GM12892 (cell line): ENCODE results near the gene MYO1E.
A peak's percentile ranks its signal among the peaks of the same experiment; 100 is the strongest.
"Not testable (repeated sequence)": the region's sequence is repeated elsewhere in the genome, so short reads cannot be mapped to it uniquely, and the experiment has no call there.

Experiments
- DNase-seq: peaks from one replicate; pipeline ENCODE4 v3.0.0; 2011; ENCODE audit not compliant: insufficient read length
- FAIRE-seq: peaks from 2 replicates; lab custom pipeline; 2011; peaks lifted over from hg19 to GRCh38; lab: Jason Lieb, UNC
- POLR2A ChIP-seq: IDR thresholded peaks from 2 replicates; pipeline ENCODE4 v1.6.1; 2011; ENCODE audit warnings: low read depth, low read length, control low read depth
- POLR2AphosphoS5 ChIP-seq: IDR thresholded peaks from 2 replicates; pipeline ENCODE4 v1.6.1; 2011; ENCODE audit warnings: low read depth, low read length, control low read depth
- TAF1 ChIP-seq: IDR thresholded peaks from 2 replicates; pipeline ENCODE4 v1.6.1; 2011; ENCODE audit warnings: low read depth, mild to moderate bottlenecking, control low read depth, low read length, borderline replicate concordance

MYO1E gene

DNA sequence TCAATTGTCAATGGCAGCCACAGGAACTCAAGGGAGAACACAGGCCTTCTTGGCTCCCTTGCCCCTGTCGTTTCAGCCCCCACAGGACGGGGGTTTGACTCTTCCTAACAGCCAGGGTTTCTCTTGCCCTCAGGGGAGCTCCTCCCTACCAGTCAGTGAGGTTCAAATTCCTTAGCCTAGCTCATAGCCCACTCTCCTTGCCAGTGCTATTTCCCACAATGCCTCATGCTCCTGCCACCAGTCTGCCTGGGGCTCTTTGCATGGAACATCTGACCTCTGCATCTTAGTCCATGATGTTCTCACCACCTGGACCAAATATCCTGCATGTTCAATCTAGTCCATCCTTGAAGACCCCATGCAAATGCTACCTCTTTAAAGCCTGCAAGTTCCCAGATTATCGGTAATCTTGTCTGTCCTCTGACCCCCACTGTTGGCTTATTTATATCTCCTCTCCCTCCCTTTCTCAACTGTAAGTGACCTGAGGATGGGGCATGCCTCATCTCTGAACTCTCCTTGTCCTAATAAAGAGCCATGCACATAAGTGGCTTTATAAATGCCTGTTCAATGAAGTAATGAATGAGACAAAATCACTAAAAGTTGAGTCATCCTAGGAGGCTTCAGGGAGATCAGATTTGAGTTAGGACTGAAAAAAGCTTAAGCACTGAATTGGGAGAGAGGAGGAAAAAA, 78.0 kb downstream of the MYO1E start:
- FAIRE-seq: no peak
- TF ChIP-seq POLR2AphosphoS5: 0 out of 2 replicates have a peak, but pooled peaks have one; percentile 17
- no peak for TF ChIP-seq TAF1
- no peak for DNase-seq

DNA sequence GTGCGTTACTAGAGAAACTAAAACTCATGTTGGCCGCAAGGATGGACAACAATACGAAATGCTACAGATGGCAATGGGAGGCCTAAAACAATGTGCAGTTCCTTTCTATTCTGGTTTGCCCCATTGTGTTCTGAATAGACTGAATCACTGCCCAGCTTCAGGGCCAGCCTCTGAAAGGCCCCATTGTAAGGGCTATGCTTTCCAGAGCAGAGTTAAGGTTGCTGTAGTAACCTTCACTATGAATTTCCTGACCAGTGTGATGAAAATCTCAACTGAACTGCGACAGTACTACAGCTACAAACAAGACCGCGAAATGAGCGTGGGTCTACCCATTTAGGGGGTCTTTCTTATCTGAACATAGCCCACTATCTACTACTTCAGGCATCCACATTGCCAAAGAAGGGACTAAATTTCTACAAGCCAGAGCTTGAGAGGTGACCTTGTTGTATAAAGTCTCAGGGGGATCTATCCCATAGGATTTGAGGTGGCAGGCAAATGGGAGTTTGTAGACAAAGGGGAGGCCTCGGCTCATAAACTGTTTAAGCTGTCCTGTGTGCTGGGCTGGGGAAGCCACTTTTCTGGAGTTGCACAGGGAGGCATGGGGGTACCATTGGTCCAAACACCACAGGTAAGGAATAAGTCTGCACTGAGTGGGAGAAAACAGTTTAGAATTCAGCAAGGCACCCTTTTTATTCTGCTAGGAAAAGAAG, 80.1 kb downstream of the MYO1E start:
- DNase-seq: no peak

DNA sequence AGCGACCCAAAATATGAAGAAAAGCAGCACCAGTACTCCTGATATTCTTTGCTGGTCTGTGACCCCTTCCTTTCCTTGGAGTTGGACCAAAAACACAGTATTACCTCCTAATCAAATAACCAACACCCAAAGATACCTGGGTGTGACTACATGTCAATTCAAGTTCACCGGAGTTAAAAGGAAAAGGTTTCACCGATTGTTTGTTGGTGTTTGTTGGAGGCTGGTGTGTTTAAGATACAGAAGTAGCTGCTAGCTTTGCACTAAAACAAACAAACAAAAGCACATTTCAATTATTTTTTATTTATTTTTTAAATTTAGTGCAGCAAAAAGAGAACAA, 81.5 kb downstream of the MYO1E start:
- TF ChIP-seq TAF1 (no peak), POLR2A (no peak), POLR2AphosphoS5 (no peak)
- DNase-seq (no peak), FAIRE-seq (no peak)

More for the DNA sequence above, 80.1 kb downstream of the MYO1E start:
- no peak for FAIRE-seq
- no peak for TF ChIP-seq TAF1
- TF ChIP-seq POLR2AphosphoS5: no peak
- no peak for TF ChIP-seq POLR2A

DNA sequence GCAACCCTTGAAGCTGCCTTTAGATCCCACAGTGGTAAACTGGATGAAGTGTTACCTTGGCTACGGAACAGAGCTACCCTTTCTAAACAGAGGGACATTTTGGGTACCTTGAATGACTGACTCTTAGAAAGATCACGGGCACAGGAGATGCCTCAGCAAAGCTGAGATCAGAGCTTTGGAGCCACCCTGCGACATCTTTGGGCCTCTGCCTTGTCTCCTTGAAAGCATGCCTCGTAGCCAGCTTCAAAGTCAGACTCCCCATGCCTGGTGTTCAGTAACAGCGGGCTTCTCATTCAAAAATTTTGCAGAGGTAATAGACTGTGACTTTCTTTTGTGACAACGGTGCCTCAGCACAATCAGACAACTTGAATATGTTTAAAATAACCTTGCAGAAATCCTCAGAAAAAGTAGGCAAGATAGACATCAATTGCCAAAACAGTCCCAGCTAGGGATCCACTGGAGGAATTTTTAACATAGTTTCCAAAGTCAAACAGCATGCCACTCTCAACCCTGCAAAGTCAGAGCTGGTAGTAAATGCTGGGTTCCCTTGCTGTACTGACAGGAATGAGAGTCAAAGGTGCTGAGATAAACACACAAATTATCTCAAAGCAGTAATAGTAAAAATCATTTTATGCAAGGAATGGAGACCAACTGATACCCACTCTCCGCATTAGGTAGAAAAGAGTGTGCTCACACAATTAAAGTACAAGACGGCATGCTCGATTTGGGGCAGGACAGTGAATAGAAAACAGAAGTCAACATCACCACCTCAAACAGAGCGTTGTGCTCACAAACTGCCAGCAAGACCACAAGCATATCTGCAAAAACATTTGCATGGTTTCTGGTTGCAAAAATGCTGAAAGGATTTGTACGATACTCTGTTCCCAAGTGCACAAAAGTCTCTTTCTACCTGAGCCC, 82.1 kb downstream of the MYO1E start:
- TF ChIP-seq POLR2AphosphoS5 (no peak), POLR2A (0 out of 2 replicates have a peak, but pooled peaks have one; percentile 27)
- DNase-seq (no peak), FAIRE-seq (peak; percentile 74)

DNA sequence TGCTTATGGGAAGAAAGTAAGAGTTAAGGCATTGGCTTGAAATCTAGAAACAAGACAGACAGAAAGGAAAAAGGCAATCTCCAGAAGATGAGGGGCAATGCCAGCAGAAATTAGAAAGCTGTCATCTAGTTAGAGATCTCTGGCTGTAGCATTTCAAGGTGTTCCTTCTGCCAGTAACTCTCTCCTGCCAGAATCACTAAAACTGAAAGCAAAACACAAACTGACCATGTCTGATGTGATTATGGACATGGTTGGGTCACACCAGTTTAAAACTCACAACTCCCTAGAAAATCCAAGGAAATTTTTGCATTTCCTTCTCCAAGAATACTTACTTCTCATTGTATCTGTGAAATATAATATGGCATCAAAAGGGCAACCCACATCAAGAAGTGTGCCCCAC, 83.1 kb downstream of the MYO1E start:
- DNase-seq: no peak
- TF ChIP-seq POLR2A (no peak), POLR2AphosphoS5 (no peak), TAF1 (no peak)
- FAIRE-seq: no peak

DNA sequence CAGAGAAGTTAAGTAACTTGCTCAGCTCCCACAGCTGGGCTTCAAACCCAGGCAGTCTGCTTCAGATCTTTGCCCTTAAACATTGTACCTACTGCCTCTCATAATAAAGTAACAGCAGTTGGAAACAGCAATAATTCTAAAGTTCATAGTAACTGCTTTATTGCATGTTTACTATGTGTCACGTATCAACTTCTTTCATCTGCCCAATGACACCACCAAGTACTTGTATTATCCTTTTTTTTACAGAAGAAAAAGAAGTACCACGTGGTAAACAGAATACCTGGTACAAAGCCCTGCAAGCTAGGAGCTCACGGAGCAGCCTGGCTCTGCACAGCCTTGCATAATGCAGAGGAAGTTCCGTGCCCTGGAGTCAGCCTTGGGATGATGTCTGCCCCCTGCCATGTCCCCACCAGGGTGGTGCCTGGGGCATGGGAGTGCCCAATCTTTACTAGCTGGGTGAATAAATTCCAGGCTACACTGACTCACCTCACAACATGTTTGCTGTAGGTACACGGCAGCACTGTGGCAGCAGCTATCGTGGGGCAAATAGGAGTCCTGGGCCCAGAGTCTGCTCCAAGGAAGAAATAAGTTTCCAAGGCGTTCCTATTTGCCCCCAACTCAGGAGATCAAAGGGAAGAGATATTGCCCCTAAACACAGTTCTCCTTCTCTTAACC, 88.8 kb downstream of the MYO1E start:
- DNase-seq (no peak), FAIRE-seq (no peak)

DNA sequence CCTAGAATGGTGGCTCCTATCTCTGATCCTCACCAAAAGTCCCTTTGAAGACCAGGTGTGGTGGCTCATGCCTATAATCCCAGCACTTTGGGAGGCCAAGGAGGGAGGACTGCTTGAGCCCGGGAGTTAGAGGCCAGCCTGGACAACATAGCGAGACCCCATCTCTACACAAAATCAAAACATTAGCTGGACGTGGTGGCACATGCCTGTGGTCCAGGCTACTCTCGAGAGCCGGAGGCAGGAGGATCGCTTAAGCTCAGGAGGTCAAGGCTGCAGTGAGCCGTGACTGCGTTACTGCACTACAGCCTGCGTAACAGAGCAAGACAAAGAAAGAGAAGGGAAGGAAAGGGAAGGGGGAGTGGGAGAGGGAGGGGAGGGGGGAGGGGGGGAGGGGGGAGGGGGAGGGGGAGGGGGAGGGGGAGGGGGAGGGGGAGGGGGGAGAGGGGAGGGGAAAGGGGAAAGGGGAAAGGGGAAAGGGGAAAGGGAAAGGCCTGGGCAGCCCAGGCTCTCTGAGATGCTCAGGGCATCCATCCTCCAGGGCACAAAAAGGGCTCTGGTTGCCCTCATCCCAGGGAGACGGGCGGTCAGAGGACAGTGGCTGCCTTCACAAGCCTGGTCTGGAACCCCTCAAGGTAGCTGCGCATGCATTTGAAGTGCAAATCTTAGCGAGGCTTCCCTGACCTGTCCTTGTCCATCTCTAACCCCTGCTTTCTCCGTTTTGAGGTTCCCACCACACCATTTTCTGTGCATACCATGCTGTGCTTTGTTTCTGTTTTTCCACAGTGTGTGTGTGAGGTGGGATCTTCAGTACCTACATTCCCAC, 89.9 kb downstream of the MYO1E start:
- TF ChIP-seq POLR2A (0 out of 2 replicates have a peak, but pooled peaks have one; percentile 6), TAF1 (no peak)
- FAIRE-seq: no peak
- no peak for DNase-seq

More for the DNA sequence above, 88.8 kb downstream of the MYO1E start:
- TF ChIP-seq POLR2AphosphoS5 (no peak), TAF1 (no peak), POLR2A (no peak)

DNA sequence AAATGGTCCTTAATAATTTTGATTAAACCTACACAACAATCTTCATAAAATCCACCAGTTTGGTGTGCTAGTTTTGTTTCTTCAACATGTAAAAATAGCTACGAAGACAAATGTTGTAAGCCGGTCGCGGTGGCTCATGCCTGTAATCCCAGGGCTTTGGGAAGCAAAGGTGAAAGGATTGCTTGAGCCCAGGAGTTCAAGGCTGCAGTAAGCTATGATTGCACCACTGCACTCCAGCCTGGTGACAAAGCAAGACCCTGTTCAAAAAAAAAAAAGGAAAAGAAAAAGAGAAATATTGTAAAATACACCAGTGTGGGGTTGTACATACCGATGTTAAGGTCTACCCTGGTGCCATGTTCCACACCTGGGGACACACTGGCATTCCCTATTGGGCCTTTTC, 91.0 kb downstream of the MYO1E start:
- FAIRE-seq (no peak), DNase-seq (no peak)
- TF ChIP-seq POLR2AphosphoS5 (no peak), TAF1 (no peak)

DNA sequence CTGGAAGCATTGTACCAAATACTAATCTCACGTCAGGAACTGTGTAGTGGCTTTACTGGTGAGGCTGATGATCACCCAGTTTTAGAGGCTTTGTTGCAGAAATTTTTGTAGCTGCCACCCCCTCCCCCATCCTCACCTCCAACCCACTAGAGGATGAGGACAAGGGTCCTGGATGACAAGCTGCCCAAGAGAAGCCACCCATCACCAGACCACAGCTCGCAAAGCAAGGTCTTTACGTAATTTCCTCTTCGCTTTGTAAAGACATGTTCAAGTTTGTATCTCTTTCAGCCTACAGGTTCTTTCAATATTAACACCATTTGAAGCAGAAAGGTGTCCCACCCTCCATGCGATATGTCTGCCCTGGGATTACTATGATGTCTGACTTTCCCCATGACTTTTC, 91.8 kb downstream of the MYO1E start:
- DNase-seq: no peak
- no peak for FAIRE-seq
- no peak for TF ChIP-seq TAF1
- no peak for TF ChIP-seq POLR2AphosphoS5
- TF ChIP-seq POLR2A: no peak

DNA sequence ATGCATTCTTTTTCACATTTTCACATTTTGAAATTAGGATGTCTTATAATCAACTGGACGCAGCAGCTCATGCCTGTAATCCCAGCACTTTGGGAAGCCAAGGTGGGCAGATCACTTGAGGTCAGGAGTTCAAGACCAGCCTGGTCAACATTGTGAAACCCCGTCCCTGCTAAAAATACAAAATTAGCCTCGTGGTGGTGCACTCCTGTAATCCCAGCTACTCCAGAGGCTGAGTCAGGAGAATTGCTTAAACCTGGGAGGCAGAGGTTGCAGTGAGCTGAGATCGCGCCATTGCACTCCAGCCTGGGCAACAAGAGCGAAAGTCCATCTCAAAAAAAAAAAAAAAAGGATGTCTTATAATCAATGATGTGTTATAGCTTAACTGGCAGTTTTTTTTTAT, 92.4 kb downstream of the MYO1E start:
- FAIRE-seq, DNase-seq: not testable (repeated sequence)

DNA sequence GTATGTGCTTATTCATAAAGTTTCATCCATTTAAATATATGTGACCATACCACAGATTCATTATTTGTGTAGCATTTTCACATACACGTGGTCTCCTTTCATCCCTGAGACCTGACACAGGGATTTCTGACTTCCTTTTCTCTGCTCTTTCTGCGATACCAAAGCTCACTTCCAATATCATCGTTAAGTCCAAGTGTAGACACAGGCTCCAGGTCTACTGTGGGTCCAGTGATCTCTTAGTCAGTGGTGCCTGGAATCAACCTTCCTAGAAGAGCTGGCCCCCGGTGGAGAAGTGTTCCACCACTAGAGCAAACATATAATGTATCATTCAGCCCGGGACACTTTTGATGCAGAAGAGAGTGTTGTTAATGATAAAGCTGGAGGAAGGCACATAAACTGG, 93.6 kb downstream of the MYO1E start:
- DNase-seq (no peak), FAIRE-seq (no peak)
- TF ChIP-seq POLR2A (no peak), TAF1 (no peak), POLR2AphosphoS5 (no peak)

DNA sequence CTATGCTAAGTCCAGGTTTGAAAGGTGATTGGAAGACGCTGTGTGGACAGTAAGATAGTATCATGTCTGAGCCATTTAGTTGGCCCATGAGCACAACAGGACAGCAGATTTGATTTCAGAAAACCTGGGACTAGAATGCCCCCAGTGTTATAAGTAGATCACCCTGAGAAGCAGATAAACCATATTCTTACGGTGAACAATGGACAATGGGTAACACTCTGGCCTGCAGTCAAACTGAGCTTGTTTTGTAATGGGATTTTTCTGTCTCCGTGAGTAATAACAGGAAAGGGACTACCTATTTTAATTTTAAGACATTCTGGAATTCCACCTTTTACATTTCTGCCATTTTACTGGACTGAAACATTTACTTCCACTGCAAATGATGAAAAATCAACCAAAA, 94.6 kb downstream of the MYO1E start:
- DNase-seq (no peak), FAIRE-seq (no peak)
- TF ChIP-seq TAF1 (no peak), POLR2AphosphoS5 (no peak), POLR2A (no peak)
